T-helper 22 cell (primary cell): ENCODE measurements around the gene FIBCD1.
"Not testable (repeated sequence)": the region's sequence is repeated elsewhere in the genome, so short reads cannot be mapped to it uniquely, and the experiment has no call there.

Experiments used
- DNase-seq: peaks from one replicate; pipeline ENCODE4 v3.0.0-alpha.2; 2020; ENCODE audit warnings: low read depth

FIBCD1 gene

GRCh38 chr9:130954925-130955324 is 15.9 kb upstream of the FIBCD1 start:
- DNase-seq = not testable (repeated sequence)

GRCh38 chr9:130954317-130954716 is 15.3 kb upstream of the FIBCD1 start:
- no peak for DNase-seq

- no peak for DNase-seq
These were observed 13.2 kb upstream of the FIBCD1 start for GRCh38 chr9:130952065-130952762.

GRCh38 chr9:130950039-130950311 is 10.9 kb upstream of the FIBCD1 start:
- DNase-seq = no peak

GRCh38 chr9:130949188-130950038 is 10.4 kb upstream of the FIBCD1 start:
- DNase-seq = no peak

- no peak for DNase-seq
These were observed 9.2 kb upstream of the FIBCD1 start for GRCh38 chr9:130948266-130948665.

- DNase-seq = no peak
These were observed 8.6 kb upstream of the FIBCD1 start for GRCh38 chr9:130947618-130948140.

GRCh38 chr9:130946766-130947617 is 7.9 kb upstream of the FIBCD1 start:
- no peak for DNase-seq

GRCh38 chr9:130945173-130945572 is 6.1 kb upstream of the FIBCD1 start:
- DNase-seq = no peak

- no peak for DNase-seq
These were observed 5.5 kb upstream of the FIBCD1 start for GRCh38 chr9:130944510-130945058.

- no peak for DNase-seq
These were observed 4.7 kb upstream of the FIBCD1 start for GRCh38 chr9:130943777-130944176.

GRCh38 chr9:130943221-130943620 is 4.2 kb upstream of the FIBCD1 start:
- no peak for DNase-seq

- DNase-seq = no peak
These were observed 3.6 kb upstream of the FIBCD1 start for GRCh38 chr9:130942679-130943078.

GRCh38 chr9:130942084-130942483 is 3.0 kb upstream of the FIBCD1 start:
- DNase-seq = no peak

- peak; percentile 33 for DNase-seq
These were observed 1.9 kb upstream of the FIBCD1 start for GRCh38 chr9:130940693-130941576.

- DNase-seq = no peak
These were observed 1.0 kb upstream of the FIBCD1 start for GRCh38 chr9:130940027-130940549.

GRCh38 chr9:130939405-130940026 is 469 bp upstream of the FIBCD1 start:
- DNase-seq = no peak

GRCh38 chr9:130938184-130938651 is 829 bp downstream of the FIBCD1 start:
- DNase-seq = no peak

GRCh38 chr9:130937146-130938076 is 1.6 kb downstream of the FIBCD1 start:
- no peak for DNase-seq
